GM12801 (cell line): Measurements from ENCODE around the gene ZNF775.

Experiments
- CTCF ChIP-seq: IDR thresholded peaks from one replicate; pipeline ENCODE4 v1.5.1; 2011; ENCODE audit warnings: control low read depth; ENCODE audit not compliant: insufficient read length; ENCODE audit errors: extremely low read depth

The ZNF775 gene

GRCh38 chr7:150397346-150398107 lies 18.4 kb downstream of the ZNF775 start:
- no peak for TF ChIP-seq CTCF

GRCh38 chr7:150398108-150398964 lies 19.2 kb downstream of the ZNF775 start:
- no peak for TF ChIP-seq CTCF

- TF ChIP-seq CTCF = no peak
These were observed 19.8 kb downstream of the ZNF775 start for GRCh38 chr7:150398965-150399320.

DNA sequence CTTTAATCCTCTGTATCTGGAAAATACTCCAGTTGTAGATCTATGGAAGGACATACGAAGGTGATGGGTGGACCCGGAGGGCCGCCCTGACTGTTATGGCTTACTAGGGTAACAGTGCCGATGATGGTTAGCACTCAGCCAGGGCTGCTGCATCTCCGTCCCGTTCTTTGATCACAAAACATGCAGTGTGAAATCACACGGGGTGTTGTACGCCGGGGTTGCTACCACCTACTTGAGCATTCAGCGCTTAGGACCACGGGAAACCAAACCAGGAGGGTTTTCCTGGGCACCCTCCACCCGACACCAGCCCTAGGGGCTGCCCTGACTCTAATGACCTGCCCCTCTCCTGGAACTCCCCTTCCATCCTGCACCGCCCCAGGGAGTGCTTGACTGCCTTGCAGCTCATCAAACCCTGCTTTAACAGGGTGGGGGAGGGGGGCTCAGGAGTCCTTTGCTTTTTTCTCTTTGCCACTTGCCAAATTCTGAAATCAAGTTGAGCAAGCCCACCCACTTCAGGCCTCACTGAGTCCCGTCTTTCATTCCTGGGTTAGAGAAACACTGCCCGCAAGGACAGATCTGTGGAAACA lies 20.4 kb downstream of the ZNF775 start:
- TF ChIP-seq CTCF = no peak

DNA sequence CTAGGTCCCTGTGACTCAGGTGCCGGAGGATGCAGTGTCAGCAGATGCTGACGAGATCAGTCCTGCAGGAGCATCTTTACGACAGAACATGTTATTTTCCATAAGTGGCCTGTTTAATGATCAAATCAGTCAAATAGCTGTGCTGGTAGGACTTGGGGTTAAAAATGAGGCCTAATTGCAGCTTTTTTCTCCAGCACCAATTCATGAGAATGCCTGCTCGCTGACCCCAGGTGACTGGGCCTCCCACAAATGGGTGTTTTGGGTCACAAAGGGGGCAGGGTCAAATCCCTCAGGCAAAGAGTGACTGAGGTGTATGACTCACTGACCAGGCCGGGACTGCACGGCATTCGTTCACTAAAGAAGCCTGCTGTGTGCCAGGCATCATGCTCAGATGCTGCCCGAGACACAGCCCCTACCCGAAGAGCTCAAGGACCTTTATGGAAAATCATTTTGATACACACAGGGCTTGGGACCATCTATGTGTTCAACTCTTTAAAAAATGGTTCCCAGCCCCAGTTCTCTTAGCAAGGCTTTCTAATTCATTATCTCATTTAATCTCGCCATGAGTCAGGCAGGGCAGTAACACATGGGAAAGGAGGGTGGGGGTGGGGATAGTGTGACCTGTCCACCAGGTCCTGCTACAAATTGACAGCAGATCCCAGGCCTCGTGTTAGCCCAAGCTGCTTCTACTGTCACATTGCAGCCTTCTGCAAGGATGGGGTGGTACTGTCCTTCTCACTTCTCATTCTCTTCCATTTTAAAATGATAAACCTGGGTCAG lies 21.1 kb downstream of the ZNF775 start:
- no peak for TF ChIP-seq CTCF

DNA sequence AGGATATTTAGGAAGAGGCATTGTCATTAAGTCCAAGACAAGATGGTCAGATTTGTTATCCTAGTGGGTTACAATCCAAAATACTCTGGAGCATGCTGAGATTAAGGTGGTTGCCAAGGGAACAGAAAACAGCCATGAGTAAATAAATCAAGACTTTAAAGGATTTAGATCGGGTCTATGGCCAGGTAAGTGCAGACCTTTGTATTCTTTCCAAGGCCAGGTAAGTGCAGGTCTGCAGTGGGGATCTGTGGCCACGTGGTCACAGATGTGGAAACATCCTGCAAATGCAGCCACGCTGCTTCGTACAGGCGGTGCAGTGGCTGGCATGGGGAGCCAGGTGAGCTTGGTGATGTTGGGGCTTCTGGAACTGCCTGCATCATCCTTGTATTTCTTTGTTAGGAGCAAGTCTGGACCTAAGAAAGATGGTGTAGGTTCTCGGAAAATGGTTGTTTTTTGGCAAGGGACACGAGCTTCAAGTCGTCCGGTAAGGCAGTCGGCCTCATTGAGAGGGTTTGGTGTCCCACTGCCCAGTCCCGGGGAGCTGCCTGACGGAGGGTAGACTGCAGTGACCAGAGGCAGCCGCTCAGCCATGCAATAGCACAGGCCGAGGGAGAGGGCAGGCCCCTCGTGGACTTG lies 21.8 kb downstream of the ZNF775 start:
- no peak for TF ChIP-seq CTCF
